WTC11 (cell line): ENCODE data around the gene PROK1.

Source experiments
- ATF2 ChIP-seq: sonication (generic); formaldehyde crosslinking; IDR thresholded peaks from 2 replicates; pipeline ENCODE4 v1.8.1; 2022; ENCODE audit warnings: low read depth, missing genetic modification reagents, borderline replicate concordance
- HMGXB4 ChIP-seq: sonication (generic); formaldehyde crosslinking; IDR thresholded peaks from 2 replicates; pipeline ENCODE4 v1.8.1; 2023; ENCODE audit warnings: mild to moderate bottlenecking, moderate library complexity, missing genetic modification reagents
- NR2C2 ChIP-seq: sonication (generic); formaldehyde crosslinking; IDR thresholded peaks from 2 replicates; pipeline ENCODE4 v1.8.0; 2022; ENCODE audit warnings: mild to moderate bottlenecking, missing genetic modification reagents
- TCF7 ChIP-seq: sonication (generic); formaldehyde crosslinking; IDR thresholded peaks from 2 replicates; pipeline ENCODE4 v1.8.0; 2022; ENCODE audit warnings: mild to moderate bottlenecking, low read depth, missing genetic modification reagents, moderate library complexity
- TP53 ChIP-seq: sonication (generic); formaldehyde crosslinking; IDR thresholded peaks from 2 replicates; pipeline ENCODE4 v1.8.1; 2023; ENCODE audit warnings: mild to moderate bottlenecking, missing genetic modification reagents
- TF ChIP-seq, protein P1 (sequence below): sonication (generic); formaldehyde crosslinking; IDR thresholded peaks from 2 replicates; pipeline ENCODE4 v1.8.1; 2022; ENCODE audit warnings: missing genetic modification reagents, borderline replicate concordance

DNA sequence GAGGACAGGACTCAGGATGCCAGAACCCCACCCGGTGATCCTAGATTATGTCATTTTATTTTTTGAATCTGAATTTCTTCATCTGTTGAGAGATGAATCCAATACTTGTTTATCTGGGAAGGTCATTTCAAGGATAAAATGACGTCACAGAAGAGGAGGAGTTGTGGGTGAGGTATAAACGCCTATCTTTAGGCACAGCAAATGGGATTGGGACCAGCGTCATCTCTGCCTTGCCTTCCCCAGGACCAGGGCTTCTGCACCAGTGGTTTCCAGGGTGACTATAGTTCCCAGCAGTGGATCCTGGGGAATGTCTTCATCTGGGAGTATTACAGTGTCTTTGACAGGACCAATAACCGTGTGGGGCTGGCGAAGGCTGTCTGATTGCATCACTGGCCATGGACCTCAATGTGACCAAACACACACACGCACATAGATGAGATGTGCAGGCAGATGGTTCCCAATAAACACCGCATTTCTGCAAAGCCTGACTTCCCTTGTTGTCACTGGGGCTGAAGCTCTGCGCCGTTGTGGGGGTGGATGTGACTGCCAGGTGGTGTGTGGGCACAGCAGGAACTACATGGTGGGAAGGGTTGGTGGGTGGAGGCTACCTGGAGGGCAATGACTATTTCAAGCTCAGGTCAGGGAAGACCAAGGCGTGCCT is 40.0 kb downstream of the PROK1 start:
- TF ChIP-seq, protein P1, sequence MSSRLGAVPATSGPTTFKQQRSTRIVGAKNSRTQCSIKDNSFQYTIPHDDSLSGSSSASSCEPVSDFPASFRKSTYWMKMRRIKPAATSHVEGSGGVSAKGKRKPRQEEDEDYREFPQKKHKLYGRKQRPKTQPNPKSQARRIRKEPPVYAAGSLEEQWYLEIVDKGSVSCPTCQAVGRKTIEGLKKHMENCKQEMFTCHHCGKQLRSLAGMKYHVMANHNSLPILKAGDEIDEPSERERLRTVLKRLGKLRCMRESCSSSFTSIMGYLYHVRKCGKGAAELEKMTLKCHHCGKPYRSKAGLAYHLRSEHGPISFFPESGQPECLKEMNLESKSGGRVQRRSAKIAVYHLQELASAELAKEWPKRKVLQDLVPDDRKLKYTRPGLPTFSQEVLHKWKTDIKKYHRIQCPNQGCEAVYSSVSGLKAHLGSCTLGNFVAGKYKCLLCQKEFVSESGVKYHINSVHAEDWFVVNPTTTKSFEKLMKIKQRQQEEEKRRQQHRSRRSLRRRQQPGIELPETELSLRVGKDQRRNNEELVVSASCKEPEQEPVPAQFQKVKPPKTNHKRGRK, result no peak
- TF ChIP-seq NR2C2 (CRISPR knock-in tag), result no peak
- TF ChIP-seq TP53 (CRISPR knock-in tag), result no peak
- TF ChIP-seq ATF2 (CRISPR knock-in tag), result no peak
- TF ChIP-seq HMGXB4 (CRISPR knock-in tag), result no peak
- no peak for TF ChIP-seq TCF7 (CRISPR knock-in tag)
